Activated B cell treated with CpG ODN at 0.5 μM for 24 hours (primary cell): ENCODE measurements around the gene TNFAIP3. TPM values are rescaled to one million over a fixed set of nuclear protein-coding genes. Genes with fewer than 3 reads are reported as not detected.

Experiments used
- ATAC-seq: fragments of 200-7000 bp; cut with Tn5 transposase; one replicate; pipeline ENCODE4 v1.10.0; 2021; ENCODE audit warnings: low read depth, mild to moderate bottlenecking, moderate library complexity
- CTCF ChIA-PET: fragments of 350-600 bp; sonication (Branson Sonifier 250); formaldehyde crosslinking; loops from one replicate; lab custom pipeline; 2021; ENCODE audit warnings: antibody characterized with exemption; lab: Charles Lee
- POLR2A ChIA-PET: fragments of 350-600 bp; sonication (Branson Sonifier 250); formaldehyde crosslinking; loops from one replicate; lab custom pipeline; 2021; ENCODE audit warnings: antibody characterized with exemption; lab: Charles Lee
- DNase-seq: peaks from one replicate; pipeline ENCODE4 v3.0.0; 2022
- H3K27ac Mint-ChIP-seq: one replicate; pipeline ENCODE4 v1.8.0; 2020; ENCODE audit warnings: mixed read lengths
- H3K27me3 Mint-ChIP-seq: one replicate; pipeline ENCODE4 v1.8.0; 2021; ENCODE audit warnings: mixed read lengths
- H3K36me3 Mint-ChIP-seq: one replicate; pipeline ENCODE4 v1.8.0; 2021; ENCODE audit warnings: low read depth, mixed read lengths
- H3K4me1 Mint-ChIP-seq: one replicate; pipeline ENCODE4 v1.8.0; 2021; ENCODE audit warnings: mixed read lengths
- H3K4me3 Mint-ChIP-seq: one replicate; pipeline ENCODE4 v1.8.0; 2020; ENCODE audit warnings: mild to moderate bottlenecking, mixed read lengths
- H3K9me3 Mint-ChIP-seq: one replicate; pipeline ENCODE4 v1.8.0; 2020; ENCODE audit warnings: mixed read lengths
- intact Hi-C: fragments of 100-400 bp; cut with micrococcal nuclease; formaldehyde crosslinking; loops from one replicate; pipeline ENCODE4 v1.15.1; 2024
- total RNA-seq: library from RNA; stranded (reverse); gene quantifications from 2 replicates; pipeline ENCODE4 v1.2.3, GENCODE V29; 2022
- TF ChIP-seq, protein P1 (sequence below): fragments of 200-600 bp; IDR thresholded peaks from one replicate; pipeline ENCODE4 v1.8.0; 2022; ENCODE audit warnings: antibody characterized with exemption, mild to moderate bottlenecking

The TNFAIP3 gene
- total RNA-seq, 1 donor from 2014 or later: 226 TPM

- TF ChIP-seq, protein P1, sequence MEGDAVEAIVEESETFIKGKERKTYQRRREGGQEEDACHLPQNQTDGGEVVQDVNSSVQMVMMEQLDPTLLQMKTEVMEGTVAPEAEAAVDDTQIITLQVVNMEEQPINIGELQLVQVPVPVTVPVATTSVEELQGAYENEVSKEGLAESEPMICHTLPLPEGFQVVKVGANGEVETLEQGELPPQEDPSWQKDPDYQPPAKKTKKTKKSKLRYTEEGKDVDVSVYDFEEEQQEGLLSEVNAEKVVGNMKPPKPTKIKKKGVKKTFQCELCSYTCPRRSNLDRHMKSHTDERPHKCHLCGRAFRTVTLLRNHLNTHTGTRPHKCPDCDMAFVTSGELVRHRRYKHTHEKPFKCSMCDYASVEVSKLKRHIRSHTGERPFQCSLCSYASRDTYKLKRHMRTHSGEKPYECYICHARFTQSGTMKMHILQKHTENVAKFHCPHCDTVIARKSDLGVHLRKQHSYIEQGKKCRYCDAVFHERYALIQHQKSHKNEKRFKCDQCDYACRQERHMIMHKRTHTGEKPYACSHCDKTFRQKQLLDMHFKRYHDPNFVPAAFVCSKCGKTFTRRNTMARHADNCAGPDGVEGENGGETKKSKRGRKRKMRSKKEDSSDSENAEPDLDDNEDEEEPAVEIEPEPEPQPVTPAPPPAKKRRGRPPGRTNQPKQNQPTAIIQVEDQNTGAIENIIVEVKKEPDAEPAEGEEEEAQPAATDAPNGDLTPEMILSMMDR: no peak
- H3K27ac Mint-ChIP-seq: no peak overlapping the region
- DNase-seq (no peak), ATAC-seq (no peak)
- no peaks in the 10 kb centered on the region for H3K36me3 Mint-ChIP-seq
- peaks cover 35% of the 10 kb centered on the region for H3K4me1 Mint-ChIP-seq
- no peaks in the 10 kb centered on the region for H3K9me3 Mint-ChIP-seq
- no peaks in the 10 kb centered on the region for H3K27me3 Mint-ChIP-seq
- CTCF ChIA-PET: no interaction called here
- POLR2A ChIA-PET: no interaction called here
- no peak overlapping the region for H3K4me3 Mint-ChIP-seq
- intact Hi-C loops: no loop called here
Observed at GRCh38 chr6:137931849-137932465, 64.9 kb downstream of the TNFAIP3 start.

Other genes starting within 250 kb of the TNFAIP3 start
- 0.18 and 0.20 TPM in 2 replicates for gene PERP, start 240.2 kb downstream of the TNFAIP3 start, total RNA-seq